Activated CD8-positive, alpha-beta memory T cell treated with anti-CD3 and anti-CD28 coated beads, Interleukin-2, amount 10 ng/mL, durations not matched to agents 7 days and 5 days (primary cell): ENCODE data around the gene LCORL. TPM values are rescaled to one million over a fixed set of nuclear protein-coding genes. Genes with fewer than 3 reads are reported as not detected.
"Not testable (repeated sequence)": the region's sequence is repeated elsewhere in the genome, so short reads cannot be mapped to it uniquely, and the experiment has no call there.

Experiments
- ATAC-seq: fragments of 150-1000 bp; cut with Tn5 transposase; one replicate; pipeline ENCODE4 v1.10.0; 2021; ENCODE audit warnings: moderate library complexity
- CTCF ChIA-PET: fragments of 350-600 bp; sonication (Branson Sonifier 250); formaldehyde crosslinking; loops from one replicate; lab custom pipeline; 2021; ENCODE audit warnings: antibody characterized with exemption; lab: Charles Lee
- DNase-seq: peaks from one replicate; pipeline ENCODE4 v3.0.0-alpha.2; 2020
- H3K27ac Mint-ChIP-seq: one replicate; pipeline ENCODE4 v1.8.0; 2021; ENCODE audit warnings: mild to moderate bottlenecking, mixed read lengths
- H3K27me3 Mint-ChIP-seq: one replicate; pipeline ENCODE4 v1.8.0; 2021; ENCODE audit warnings: mixed read lengths
- H3K36me3 Mint-ChIP-seq: one replicate; pipeline ENCODE4 v1.8.0; 2021; ENCODE audit warnings: mild to moderate bottlenecking, mixed read lengths
- H3K4me1 Mint-ChIP-seq: one replicate; pipeline ENCODE4 v1.8.0; 2021; ENCODE audit warnings: mixed read lengths
- H3K4me3 Mint-ChIP-seq: one replicate; pipeline ENCODE4 v1.8.0; 2021; ENCODE audit warnings: mild to moderate bottlenecking, moderate library complexity, mixed read lengths
- H3K9me3 Mint-ChIP-seq: one replicate; pipeline ENCODE4 v1.8.0; 2022; ENCODE audit warnings: low read depth, mixed read lengths
- total RNA-seq, 2 experiments: library from RNA; stranded (reverse); gene quantifications; one replicate each; pipeline ENCODE4 v1.2.3, GENCODE V29; 2021

LCORL gene
- total RNA-seq, 2 experiments from 2014 or later: 13.8 to 20.9 TPM

DNA sequence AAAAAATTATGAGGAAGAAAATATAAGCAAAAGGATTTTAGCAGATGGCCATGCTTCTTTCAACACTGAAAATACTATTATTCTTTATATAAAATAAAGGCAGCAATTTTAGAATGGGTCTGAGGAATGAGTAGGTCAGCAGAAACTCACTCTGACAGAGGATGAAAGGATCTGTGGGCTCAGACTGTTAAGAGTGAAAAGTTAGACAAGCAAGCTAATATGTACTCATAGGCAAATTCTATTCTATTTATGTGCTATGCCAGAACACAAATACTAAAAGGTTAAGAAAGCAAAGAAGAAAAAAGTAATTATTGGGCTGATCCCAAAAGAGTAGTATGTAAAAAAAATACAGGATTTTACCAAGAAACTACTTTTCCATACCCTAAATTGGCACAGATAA lies 13.9 kb downstream of the LCORL start:
- DNase-seq (no peak), ATAC-seq (no peak)
- H3K4me3 Mint-ChIP-seq: no peak overlapping the region
- CTCF ChIA-PET: no interaction called here
- H3K9me3 Mint-ChIP-seq: peaks cover 15% of the 10 kb centered on the region
- no peak overlapping the region for H3K27ac Mint-ChIP-seq
- no peaks in the 10 kb centered on the region for H3K27me3 Mint-ChIP-seq
- peaks cover 28% of the 10 kb centered on the region for H3K36me3 Mint-ChIP-seq
- H3K4me1 Mint-ChIP-seq: peaks cover 5% of the 10 kb centered on the region

DNA sequence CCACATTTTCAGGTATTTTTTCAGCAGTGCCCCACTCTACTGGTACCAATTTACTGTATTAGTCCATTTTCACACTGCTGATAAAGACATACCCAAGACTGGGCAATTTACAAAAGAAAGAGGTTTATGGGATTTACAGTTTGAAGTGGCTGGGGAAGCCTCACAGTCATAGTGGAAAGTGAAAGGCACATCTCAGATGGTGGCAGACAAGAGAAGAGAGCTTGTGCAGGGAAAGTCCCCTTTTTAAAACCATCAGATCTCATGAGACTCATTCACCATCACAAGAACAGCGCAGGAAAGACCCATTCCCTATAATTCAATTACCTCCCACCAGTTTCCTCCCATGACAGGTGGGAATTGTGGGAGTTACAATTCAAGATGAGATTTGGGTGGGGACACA lies 15.1 kb downstream of the LCORL start:
- H3K27me3 Mint-ChIP-seq, ATAC-seq, CTCF ChIA-PET, H3K4me1 Mint-ChIP-seq, H3K27ac Mint-ChIP-seq, H3K4me3 Mint-ChIP-seq, DNase-seq: not testable (repeated sequence)
- peaks cover 15% of the 10 kb centered on the region for H3K9me3 Mint-ChIP-seq
- H3K36me3 Mint-ChIP-seq: peaks cover 28% of the 10 kb centered on the region

DNA sequence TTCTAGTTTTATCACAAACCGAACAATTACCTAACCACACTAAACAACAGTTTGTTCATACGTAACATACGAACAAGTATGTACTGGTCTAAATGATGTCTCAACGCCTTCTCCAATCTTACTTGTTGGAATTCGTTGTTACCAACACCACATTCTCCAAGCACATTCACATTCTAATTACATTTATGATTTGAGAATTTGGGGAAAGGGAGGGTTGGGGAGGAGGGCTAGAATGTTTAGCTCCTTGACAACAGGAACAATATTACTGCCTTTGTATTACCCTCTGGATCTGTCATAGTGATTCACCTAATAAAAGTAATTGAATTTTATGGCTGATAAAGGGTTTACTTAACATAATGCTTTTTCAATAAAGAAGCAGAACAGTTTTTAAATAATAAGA lies 24.4 kb downstream of the LCORL start:
- CTCF ChIA-PET: no interaction called here
- Mint-ChIP-seq H3K4me3 (no peak overlapping the region), H3K36me3 (peaks cover 2% of the 10 kb centered on the region), H3K4me1 (no peaks in the 10 kb centered on the region), H3K27ac (no peak overlapping the region), H3K27me3 (no peaks in the 10 kb centered on the region), H3K9me3 (no peaks in the 10 kb centered on the region)
- ATAC-seq (no peak), DNase-seq (no peak)

DNA sequence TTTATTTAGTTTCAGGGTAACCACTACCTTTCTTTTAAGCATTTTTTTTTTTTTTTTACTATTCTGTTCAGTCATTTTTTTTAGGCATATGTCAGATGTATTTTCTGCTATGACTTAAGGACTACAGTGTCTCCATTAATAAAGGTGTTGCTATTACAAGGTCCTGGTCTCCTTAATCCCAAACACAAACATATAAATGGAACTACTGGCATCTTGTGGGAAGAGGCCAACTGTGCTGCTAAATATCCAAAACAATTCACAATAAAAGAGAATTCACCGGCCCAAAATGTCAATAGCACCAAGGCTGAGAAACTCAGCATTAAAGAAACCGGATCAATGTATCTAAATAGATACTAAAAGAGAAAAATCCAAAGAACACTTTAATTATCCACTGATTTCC lies 26.4 kb downstream of the LCORL start:
- H3K36me3 Mint-ChIP-seq: peaks cover 2% of the 10 kb centered on the region
- CTCF ChIA-PET: no interaction called here

DNA sequence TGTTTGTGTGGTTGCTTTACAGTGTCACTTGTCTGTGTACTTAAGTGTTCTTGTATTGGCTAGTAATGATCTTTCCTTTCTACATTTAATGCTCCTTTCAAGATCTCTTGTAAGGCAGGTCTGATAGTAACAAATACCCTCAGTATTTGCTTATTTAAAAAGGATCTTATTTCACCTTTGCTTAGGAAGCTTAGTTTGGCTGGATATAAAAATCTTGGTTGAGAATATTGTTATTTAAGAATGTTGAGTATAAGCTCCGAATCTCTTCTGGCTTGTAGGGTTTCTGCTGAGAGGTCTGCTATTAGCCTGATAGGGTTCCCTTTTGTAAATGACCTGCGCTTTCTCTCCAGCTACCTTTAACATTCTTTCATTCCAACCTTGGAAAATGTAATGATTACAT lies 35.7 kb downstream of the LCORL start:
- Mint-ChIP-seq H3K36me3 (peaks cover 12% of the 10 kb centered on the region), H3K9me3 (peaks cover 27% of the 10 kb centered on the region), H3K27me3 (no peaks in the 10 kb centered on the region), H3K4me1 (no peaks in the 10 kb centered on the region), H3K27ac (no peak overlapping the region), H3K4me3 (no peak overlapping the region)
- DNase-seq (no peak), ATAC-seq (no peak)
- CTCF ChIA-PET: no interaction called here

More for the DNA sequence above, 26.4 kb downstream of the LCORL start:
- Mint-ChIP-seq H3K4me3 (no peak overlapping the region), H3K27me3 (no peaks in the 10 kb centered on the region), H3K4me1 (no peaks in the 10 kb centered on the region), H3K27ac (no peak overlapping the region), H3K9me3 (no peaks in the 10 kb centered on the region)
- ATAC-seq (no peak), DNase-seq (no peak)

DNA sequence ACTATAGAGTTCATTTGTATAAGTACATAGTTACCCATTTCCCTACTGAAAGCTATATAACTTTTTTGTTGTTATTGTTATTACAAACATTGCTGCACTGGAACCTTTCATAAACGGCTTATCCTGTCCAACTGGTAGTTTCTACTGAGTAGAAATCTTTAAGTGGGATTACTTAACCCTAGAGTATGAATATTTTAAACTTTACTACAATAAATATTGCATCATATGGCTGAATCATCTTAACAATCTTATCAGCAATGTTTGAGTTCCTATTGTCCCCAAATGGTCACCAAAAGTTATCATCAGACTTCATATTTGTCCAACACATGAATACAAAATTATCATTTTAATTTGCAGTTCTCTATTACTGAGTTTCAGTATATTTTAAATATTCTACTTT lies 40.5 kb downstream of the LCORL start:
- H3K36me3 Mint-ChIP-seq: peaks cover 4% of the 10 kb centered on the region
- no peaks in the 10 kb centered on the region for H3K27me3 Mint-ChIP-seq
- H3K4me3 Mint-ChIP-seq: no peak overlapping the region
- peaks cover 13% of the 10 kb centered on the region for H3K9me3 Mint-ChIP-seq
- CTCF ChIA-PET: no interaction called here
- H3K27ac Mint-ChIP-seq: no peak overlapping the region
- DNase-seq (no peak), ATAC-seq (no peak)
- H3K4me1 Mint-ChIP-seq: no peaks in the 10 kb centered on the region

DNA sequence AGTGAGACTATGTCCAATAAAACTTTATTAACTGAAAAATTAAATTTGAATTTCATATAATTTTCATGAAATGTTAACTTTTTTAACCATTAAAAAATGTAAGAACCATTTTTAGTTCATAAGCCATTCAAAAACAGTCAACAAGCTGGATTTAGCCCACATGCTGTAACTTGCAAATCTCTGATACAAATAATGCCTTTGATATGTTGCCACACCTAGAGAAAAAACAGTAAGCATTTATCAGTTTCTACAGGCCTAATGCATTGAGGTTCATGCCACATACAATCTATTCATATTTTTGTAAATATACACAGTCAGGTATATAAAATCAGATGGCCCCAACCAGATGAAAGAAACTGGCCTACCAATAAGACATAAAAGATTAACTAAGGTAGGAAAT lies 52.8 kb downstream of the LCORL start:
- H3K27ac Mint-ChIP-seq: no peak overlapping the region
- no peaks in the 10 kb centered on the region for H3K9me3 Mint-ChIP-seq
- H3K36me3 Mint-ChIP-seq: peaks cover 5% of the 10 kb centered on the region
- no peak overlapping the region for H3K4me3 Mint-ChIP-seq
- ATAC-seq (no peak), DNase-seq (no peak)
- no peaks in the 10 kb centered on the region for H3K27me3 Mint-ChIP-seq
- CTCF ChIA-PET: no interaction called here
- H3K4me1 Mint-ChIP-seq: no peaks in the 10 kb centered on the region

DNA sequence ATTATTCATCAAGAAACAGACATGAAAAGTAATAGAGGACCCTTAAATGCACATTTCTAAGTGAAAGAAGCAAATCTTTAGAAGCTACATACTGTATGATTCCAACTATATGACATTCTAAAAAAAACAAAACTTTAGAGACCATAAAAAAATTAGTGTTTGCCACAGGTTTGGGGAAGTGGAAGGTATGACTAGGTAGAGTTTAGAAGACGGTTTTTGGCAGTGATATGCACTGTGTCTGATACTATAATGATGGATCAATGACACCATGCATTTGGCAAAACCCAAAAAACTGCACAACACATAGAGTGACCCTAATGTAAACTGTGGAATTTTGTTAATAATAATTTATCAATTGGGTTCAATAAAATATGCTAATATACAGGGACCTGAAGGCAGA lies 54.5 kb downstream of the LCORL start:
- Mint-ChIP-seq H3K27ac (no peak overlapping the region), H3K36me3 (peaks cover 5% of the 10 kb centered on the region), H3K9me3 (no peaks in the 10 kb centered on the region), H3K27me3 (no peaks in the 10 kb centered on the region), H3K4me1 (no peaks in the 10 kb centered on the region), H3K4me3 (no peak overlapping the region)
- CTCF ChIA-PET: no interaction called here
- DNase-seq (no peak), ATAC-seq (no peak)

DNA sequence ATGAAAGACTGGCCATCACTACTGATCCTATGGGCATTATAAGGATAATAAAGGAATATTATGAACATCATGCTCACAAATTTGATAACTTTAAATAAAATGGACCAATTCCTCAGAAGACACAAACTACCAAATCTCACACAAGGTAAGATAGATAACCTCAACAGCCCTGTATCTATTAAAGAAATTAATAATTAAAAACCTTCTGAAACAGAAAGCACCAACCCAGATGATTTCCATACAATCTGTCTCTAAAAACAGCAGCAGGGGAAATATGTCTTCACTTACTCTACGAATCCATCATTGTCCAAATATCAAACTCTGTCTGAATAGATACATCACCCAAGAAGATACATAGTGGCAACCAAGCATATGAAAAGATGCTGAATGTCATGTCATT lies 55.2 kb downstream of the LCORL start:
- Mint-ChIP-seq H3K27ac (no peak overlapping the region), H3K27me3 (no peaks in the 10 kb centered on the region), H3K4me3 (no peak overlapping the region), H3K36me3 (peaks cover 5% of the 10 kb centered on the region), H3K9me3 (no peaks in the 10 kb centered on the region), H3K4me1 (no peaks in the 10 kb centered on the region)
- no peak for DNase-seq
- CTCF ChIA-PET: no interaction called here
- no peak for ATAC-seq

DNA sequence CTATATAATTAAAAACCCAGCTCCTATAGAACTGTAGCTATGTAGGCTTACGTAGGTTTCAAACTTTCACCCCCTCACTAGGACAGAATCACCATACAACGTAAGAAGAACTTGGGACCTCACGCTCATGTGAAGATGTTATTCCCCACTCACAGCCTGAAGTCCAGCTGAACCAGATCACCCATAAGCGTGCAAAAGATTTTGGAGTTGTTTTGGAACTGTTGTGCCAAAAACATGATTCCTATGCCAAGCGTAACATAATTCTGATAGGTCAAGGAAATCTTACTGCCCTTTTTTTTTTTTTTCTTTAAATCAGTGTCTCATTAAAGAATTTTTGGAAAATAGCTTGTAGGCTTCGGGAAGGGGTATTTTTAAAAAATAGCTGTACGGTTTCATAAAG lies 57.0 kb downstream of the LCORL start:
- no peaks in the 10 kb centered on the region for H3K27me3 Mint-ChIP-seq
- ATAC-seq: no peak
- no peaks in the 10 kb centered on the region for H3K4me1 Mint-ChIP-seq
- no peak overlapping the region for H3K4me3 Mint-ChIP-seq
- H3K9me3 Mint-ChIP-seq: no peaks in the 10 kb centered on the region
- CTCF ChIA-PET: no interaction called here
- H3K27ac Mint-ChIP-seq: no peak overlapping the region
- DNase-seq: no peak
- peaks cover 5% of the 10 kb centered on the region for H3K36me3 Mint-ChIP-seq

DNA sequence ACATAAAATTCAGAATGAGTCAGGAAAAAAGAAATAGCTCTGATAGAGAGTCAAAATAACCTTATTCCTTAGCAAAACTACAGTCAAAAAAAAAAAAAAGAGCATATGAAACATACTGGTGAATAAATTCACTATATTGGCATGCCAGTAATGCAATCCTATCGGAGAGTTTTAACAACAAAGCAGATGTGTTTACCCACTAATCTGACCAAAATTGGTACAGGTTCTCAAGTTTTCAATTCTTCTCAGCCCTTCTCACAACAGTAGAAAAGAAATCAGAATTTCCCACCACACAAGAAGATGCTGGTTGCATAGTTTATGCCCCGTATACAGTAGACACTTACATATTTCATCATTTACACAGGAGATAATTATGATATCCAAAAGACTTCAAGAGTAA lies 59.4 kb downstream of the LCORL start:
- ATAC-seq: no peak

DNA sequence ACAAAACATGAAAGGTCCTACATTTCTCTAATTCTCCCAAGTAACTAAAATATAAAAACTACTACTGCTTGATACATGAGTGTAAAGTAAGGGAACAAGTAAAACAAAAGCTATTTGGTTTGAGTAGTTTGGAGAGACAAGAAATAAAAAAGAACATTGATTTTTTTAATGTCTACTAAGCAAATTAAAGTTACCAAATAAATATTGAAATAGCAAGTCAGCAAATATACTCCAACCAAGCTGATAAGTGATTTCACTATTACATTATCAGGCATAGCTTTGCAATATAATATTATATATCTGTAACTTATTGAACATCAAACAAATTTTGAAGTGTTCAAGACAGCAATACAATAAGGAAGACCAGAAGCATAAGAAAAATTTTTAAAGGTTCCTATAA lies 60.3 kb downstream of the LCORL start:
- Mint-ChIP-seq H3K27me3 (no peaks in the 10 kb centered on the region), H3K36me3 (peaks cover 19% of the 10 kb centered on the region), H3K4me3 (no peak overlapping the region), H3K4me1 (peaks cover 9% of the 10 kb centered on the region), H3K9me3 (no peaks in the 10 kb centered on the region), H3K27ac (no peak overlapping the region)
- DNase-seq (no peak), ATAC-seq (no peak)
- CTCF ChIA-PET: no interaction called here

More for the DNA sequence above, 59.4 kb downstream of the LCORL start:
- H3K27ac Mint-ChIP-seq: no peak overlapping the region
- no peaks in the 10 kb centered on the region for H3K27me3 Mint-ChIP-seq
- no peak for DNase-seq
- H3K36me3 Mint-ChIP-seq: peaks cover 14% of the 10 kb centered on the region
- no peak overlapping the region for H3K4me3 Mint-ChIP-seq
- H3K4me1 Mint-ChIP-seq: peaks cover 8% of the 10 kb centered on the region
- H3K9me3 Mint-ChIP-seq: no peaks in the 10 kb centered on the region
- CTCF ChIA-PET: no interaction called here

DNA sequence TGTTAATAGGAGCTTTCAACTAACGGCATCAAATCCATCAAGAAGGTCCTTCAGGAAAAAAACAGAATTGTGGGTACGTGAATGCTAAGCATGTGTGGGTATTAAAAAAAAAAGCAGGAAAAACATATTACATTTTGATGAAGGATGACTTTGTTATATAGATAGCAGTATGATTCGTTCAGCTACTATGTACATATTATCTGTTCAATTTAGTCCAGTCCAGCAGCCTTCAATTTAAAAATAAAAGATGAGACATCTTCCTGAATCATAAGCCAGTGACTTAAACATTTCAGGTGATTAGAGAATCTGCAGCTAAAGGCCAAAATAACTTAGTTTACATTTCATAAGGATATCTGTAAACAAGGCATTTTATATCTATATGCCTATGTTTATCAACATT lies 63.4 kb downstream of the LCORL start:
- Mint-ChIP-seq H3K36me3 (peaks cover 37% of the 10 kb centered on the region), H3K4me3 (no peak overlapping the region), H3K4me1 (peaks cover 9% of the 10 kb centered on the region), H3K27ac (no peak overlapping the region), H3K27me3 (no peaks in the 10 kb centered on the region), H3K9me3 (peaks cover 5% of the 10 kb centered on the region)
- ATAC-seq (no peak), DNase-seq (no peak)
- CTCF ChIA-PET: interaction anchor here (0.7 kb wide), 1 partner anchor 440 kb away, joined by 3 read pairs; no protein-coding TSS in a partner anchor

DNA sequence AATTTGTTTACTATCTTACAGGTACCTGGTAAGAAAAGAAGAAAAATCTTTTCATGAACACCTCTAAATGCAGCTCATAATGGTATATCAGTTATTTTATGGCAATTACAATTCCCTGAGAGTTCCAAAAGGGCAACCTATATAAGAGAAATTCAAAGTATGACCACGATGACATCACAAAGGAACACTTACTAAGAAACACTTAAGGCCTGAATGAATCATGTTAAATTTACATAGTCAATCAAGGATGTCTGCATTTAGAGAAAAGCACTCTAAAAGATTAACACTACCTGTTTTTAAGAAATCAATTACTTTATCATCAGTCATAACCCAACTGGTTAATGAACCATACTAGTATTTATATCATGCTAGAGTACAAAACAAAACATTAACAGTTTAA lies 63.9 kb downstream of the LCORL start:
- no peak for DNase-seq
- CTCF ChIA-PET: interaction anchor here (0.7 kb wide), 1 partner anchor 441 kb away, joined by 3 read pairs; no protein-coding TSS in a partner anchor
- no peak overlapping the region for H3K4me3 Mint-ChIP-seq
- H3K36me3 Mint-ChIP-seq: peaks cover 39% of the 10 kb centered on the region
- H3K27ac Mint-ChIP-seq: no peak overlapping the region
- H3K4me1 Mint-ChIP-seq: peaks cover 9% of the 10 kb centered on the region
- ATAC-seq: no peak
- H3K9me3 Mint-ChIP-seq: peaks cover 5% of the 10 kb centered on the region
- H3K27me3 Mint-ChIP-seq: no peaks in the 10 kb centered on the region

DNA sequence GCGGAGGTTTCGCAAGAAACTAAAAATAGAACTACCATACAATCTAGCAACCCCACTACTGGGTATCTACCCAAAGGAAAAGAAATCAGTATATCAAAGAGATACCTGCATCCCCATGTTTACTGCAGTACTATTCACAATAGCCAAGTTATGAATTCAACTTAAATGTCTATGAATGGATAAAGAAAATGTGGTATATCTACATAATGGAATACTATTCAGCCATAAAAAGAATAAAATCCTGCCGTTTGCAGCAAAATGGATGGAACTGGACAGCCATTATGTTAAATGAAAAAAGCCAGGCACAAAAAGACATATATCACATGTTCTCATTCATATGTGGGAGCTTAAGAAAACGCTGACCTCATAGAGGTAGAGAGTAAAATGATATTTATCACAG lies 65.3 kb downstream of the LCORL start:
- Mint-ChIP-seq H3K36me3 (peaks cover 40% of the 10 kb centered on the region), H3K4me3 (no peak overlapping the region), H3K9me3 (peaks cover 5% of the 10 kb centered on the region), H3K27ac (no peak overlapping the region), H3K27me3 (no peaks in the 10 kb centered on the region), H3K4me1 (peaks cover 9% of the 10 kb centered on the region)
- DNase-seq: no peak
- no peak for ATAC-seq
- CTCF ChIA-PET: no interaction called here
